Heart left ventricle (tissue), 13 donors: ENCODE results near the gene ACAA2.
"Not testable (repeated sequence)": the region's sequence is repeated elsewhere in the genome, so short reads cannot be mapped to it uniquely, and the experiment has no call there.

Source experiments
- POLR2A ChIP-seq, 2 donors: fragments of 450-650 bp; IDR thresholded peaks; one replicate each; pipeline ENCODE4 v1.6.1; 2017; ENCODE audit warnings: antibody characterized with exemption in 2 of 2, mild to moderate bottlenecking in 2 of 2, moderate library complexity in 2 of 2
- TF ChIP-seq, protein P1 (sequence below), 12 donors: fragments of 200-600 bp; sonication (generic) in 4 of 12; IDR thresholded peaks; one replicate each; pipeline versions ENCODE4 v1.5.0 to v1.8.0; 2018 to 2022; ENCODE audit warnings: antibody characterized with exemption in 12 of 12, mild to moderate bottlenecking in 5 of 12
- donor health status: ischemic (EF 13 %, LVEDD 7.1; RV severe dilation, severe dysfunction).
- donor health status: DM: no; HTN: yes; CAD: no.
- donor health status: DM: no; HTN: no; CAD: no.
- donor health status: ischemic (EF 25% LVEDD 6.9; RV normal size, moderate dysfunction).
- donor health status: ischemic (EF 25% LVEDD 5.7; RV mildly dilated, moderate dysfunction).
- donor health status: ischemic (EF 35%, LVEDD 5.7; RV mildly dilated, moderate dysfunction).
- donor health status: nonischemic (EF 11% LVEDD 7.7; RV severe dilation, severe dysfunction).
- donor health status: DM: yes; HTN: yes; CAD: no.
- donor health status: PGD.
- donor health status: ischemic (EF 29% LVEDD 5.4; RV normal size, mild dysfunction).
- donor health status: nonischemic (EF 23%, LVEDD 6.1; RV moderate dilation, normal function).

DNA sequence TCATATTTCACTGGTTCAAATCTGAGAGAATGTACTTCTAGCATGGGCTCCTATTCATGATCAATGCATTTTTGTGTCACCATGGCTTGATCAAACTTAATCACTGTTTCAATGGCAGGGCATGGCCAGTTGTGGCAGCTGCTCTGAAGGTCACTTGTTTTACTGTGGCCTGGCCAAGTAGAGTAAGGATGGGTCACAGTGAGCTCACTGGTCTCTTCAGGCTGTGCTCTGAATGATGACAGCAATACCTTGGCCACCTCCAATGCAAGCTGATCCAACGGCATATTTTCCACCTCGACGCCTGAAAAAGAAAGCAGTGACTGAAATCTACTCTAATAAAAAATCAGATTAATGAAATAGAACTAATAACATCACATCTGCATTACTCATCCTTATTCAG is 29.7 kb downstream of the ACAA2 start:
- TF ChIP-seq POLR2A (IDR thresholded peaks at IDR 0.05), result not testable (repeated sequence)
- TF ChIP-seq, protein P1, sequence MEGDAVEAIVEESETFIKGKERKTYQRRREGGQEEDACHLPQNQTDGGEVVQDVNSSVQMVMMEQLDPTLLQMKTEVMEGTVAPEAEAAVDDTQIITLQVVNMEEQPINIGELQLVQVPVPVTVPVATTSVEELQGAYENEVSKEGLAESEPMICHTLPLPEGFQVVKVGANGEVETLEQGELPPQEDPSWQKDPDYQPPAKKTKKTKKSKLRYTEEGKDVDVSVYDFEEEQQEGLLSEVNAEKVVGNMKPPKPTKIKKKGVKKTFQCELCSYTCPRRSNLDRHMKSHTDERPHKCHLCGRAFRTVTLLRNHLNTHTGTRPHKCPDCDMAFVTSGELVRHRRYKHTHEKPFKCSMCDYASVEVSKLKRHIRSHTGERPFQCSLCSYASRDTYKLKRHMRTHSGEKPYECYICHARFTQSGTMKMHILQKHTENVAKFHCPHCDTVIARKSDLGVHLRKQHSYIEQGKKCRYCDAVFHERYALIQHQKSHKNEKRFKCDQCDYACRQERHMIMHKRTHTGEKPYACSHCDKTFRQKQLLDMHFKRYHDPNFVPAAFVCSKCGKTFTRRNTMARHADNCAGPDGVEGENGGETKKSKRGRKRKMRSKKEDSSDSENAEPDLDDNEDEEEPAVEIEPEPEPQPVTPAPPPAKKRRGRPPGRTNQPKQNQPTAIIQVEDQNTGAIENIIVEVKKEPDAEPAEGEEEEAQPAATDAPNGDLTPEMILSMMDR (IDR thresholded peaks at IDR 0.05), result not testable (repeated sequence)
